Liver (tissue), 9 donors: ENCODE data around the gene HADHB. TPM values are rescaled to one million over a fixed set of nuclear protein-coding genes. Genes with fewer than 3 reads are reported as not detected.

Experiments used
- DNase-seq: peaks from one replicate; pipeline ENCODE4 v3.0.0-alpha.2; 2017; ENCODE audit warnings: low spot score
- H3K27ac ChIP-seq, 2 donors: one replicate each; pipeline ENCODE4 v1.7.0; 2013; ENCODE audit warnings: inconsistent platforms in 2 of 2, low read length in 2 of 2, control low read depth in 1 of 2, low read depth in 1 of 2, mild to moderate bottlenecking in 1 of 2
- H3K27me3 ChIP-seq, 4 donors: one replicate each; pipeline versions ENCODE4 v1.6.1 to v1.7.0; 2013; ENCODE audit warnings: low read length in 3 of 4, inconsistent platforms in 1 of 4, mild to moderate bottlenecking in 1 of 4, moderate library complexity in 1 of 4; ENCODE audit not compliant: control insufficient read depth in 4 of 4, insufficient read depth in 4 of 4
- H3K36me3 ChIP-seq, 4 donors: one replicate each; pipeline versions ENCODE4 v1.6.1 to v1.7.0; 2013; ENCODE audit warnings: low read length in 3 of 4, mild to moderate bottlenecking in 3 of 4, low read depth in 1 of 4, moderate library complexity in 1 of 4; ENCODE audit not compliant: control insufficient read depth in 4 of 4, insufficient read depth in 3 of 4
- H3K4me1 ChIP-seq, 4 donors: one replicate each; pipeline versions ENCODE4 v1.6.1 to v1.7.0; 2013; ENCODE audit warnings: low read length in 3 of 4, mild to moderate bottlenecking in 3 of 4, moderate library complexity in 1 of 4; ENCODE audit not compliant: control insufficient read depth in 4 of 4, insufficient read depth in 4 of 4
- H3K4me3 ChIP-seq, 3 donors: one replicate each; pipeline versions ENCODE4 v1.6.1 to v1.7.0; 2013; ENCODE audit warnings: low read length in 3 of 3, control low read depth in 1 of 3, low read depth in 1 of 3, mild to moderate bottlenecking in 1 of 3
- H3K9ac ChIP-seq, 2 donors: one replicate each; pipeline ENCODE4 v1.7.0; 2013; ENCODE audit warnings: low read length in 2 of 2, mild to moderate bottlenecking in 2 of 2, moderate library complexity in 2 of 2, control low read depth in 1 of 2, low read depth in 1 of 2
- H3K9me3 ChIP-seq, 4 donors: one replicate each; pipeline versions ENCODE4 v1.6.1 to v1.7.0; 2013; ENCODE audit warnings: low read length in 3 of 4; ENCODE audit not compliant: control insufficient read depth in 4 of 4
- ATF3 ChIP-seq: IDR thresholded peaks from 2 replicates; pipeline ENCODE4 v1.6.1; 2016; ENCODE audit warnings: antibody characterized with exemption
- CTCF ChIP-seq: fragments of 150-350 bp; IDR thresholded peaks from 2 replicates; pipeline ENCODE4 v1.5.1; 2017; ENCODE audit warnings: improper control_type of control experiment, low read depth, low read length; ENCODE audit not compliant: missing input control
- EGR1 ChIP-seq, 2 donors: IDR thresholded peaks; 2 replicates each; pipeline ENCODE4 v1.6.1; 2016 to 2018; ENCODE audit warnings: antibody characterized with exemption in 2 of 2, low read depth in 2 of 2
- FOXA1 ChIP-seq: IDR thresholded peaks from 2 replicates; pipeline ENCODE4 v1.6.1; 2016; ENCODE audit warnings: antibody characterized with exemption
- FOXA2 ChIP-seq: IDR thresholded peaks from 2 replicates; pipeline ENCODE4 v1.6.1; 2016; ENCODE audit warnings: antibody characterized with exemption
- GABPA ChIP-seq, 2 donors: IDR thresholded peaks in 1 of 2; conservative IDR thresholded peaks in 1 of 2; 2 replicates each; pipeline ENCODE4 v1.6.1; 2016; ENCODE audit warnings: antibody characterized with exemption in 2 of 2, mild to moderate bottlenecking in 1 of 2, moderate library complexity in 1 of 2
- HNF4A ChIP-seq, 2 donors: conservative IDR thresholded peaks; 2 replicates each; pipeline ENCODE4 v1.6.1; 2016; ENCODE audit warnings: antibody characterized with exemption in 2 of 2, mild to moderate bottlenecking in 2 of 2
- HNF4G ChIP-seq: IDR thresholded peaks from 2 replicates; pipeline ENCODE4 v1.6.1; 2016; ENCODE audit warnings: antibody characterized with exemption
- JUND ChIP-seq, 2 donors: IDR thresholded peaks; 2 replicates each; pipeline ENCODE4 v1.6.1; 2016; ENCODE audit warnings: antibody characterized with exemption in 2 of 2
- MAX ChIP-seq: IDR thresholded peaks from 2 replicates; pipeline ENCODE4 v1.6.1; 2016; ENCODE audit warnings: antibody characterized with exemption
- NR2F2 ChIP-seq: IDR thresholded peaks from 2 replicates; pipeline ENCODE4 v1.6.1; 2016; ENCODE audit warnings: antibody characterized with exemption
- RAD21 ChIP-seq, 2 donors: IDR thresholded peaks; 2 replicates each; pipeline ENCODE4 v1.6.1; 2016; ENCODE audit warnings: antibody characterized with exemption in 2 of 2, mild to moderate bottlenecking in 2 of 2
- REST ChIP-seq: IDR thresholded peaks from 2 replicates; pipeline ENCODE4 v1.6.1; 2016; ENCODE audit warnings: antibody characterized with exemption, mild to moderate bottlenecking
- RXRA ChIP-seq, 2 donors: IDR thresholded peaks; 2 replicates each; pipeline ENCODE4 v1.6.1; 2017 to 2018; ENCODE audit warnings: antibody characterized with exemption in 2 of 2, mild to moderate bottlenecking in 1 of 2
- SP1 ChIP-seq: IDR thresholded peaks from 2 replicates; pipeline ENCODE4 v1.6.1; 2018; ENCODE audit warnings: antibody characterized with exemption, mild to moderate bottlenecking
- TAF1 ChIP-seq: conservative IDR thresholded peaks from 2 replicates; pipeline ENCODE4 v1.6.1; 2016; ENCODE audit warnings: antibody characterized with exemption, mild to moderate bottlenecking
- YY1 ChIP-seq: IDR thresholded peaks from 2 replicates; pipeline ENCODE4 v1.6.1; 2016; ENCODE audit warnings: antibody characterized with exemption, mild to moderate bottlenecking
- ZBTB33 ChIP-seq: IDR thresholded peaks from 2 replicates; pipeline ENCODE4 v1.6.1; 2016; ENCODE audit warnings: antibody characterized with exemption
- WGBS: extraction: QIAGEN DNeasy Blood & Tissue Kit; methylation state at CpG from one replicate; pipeline ENCODE4 v1.1.7; 2013; 5-methylcytosine and 5-hydroxymethylcytosine counted together
- polyA plus RNA-seq, 2 donors: library from polyadenylated mRNA; stranded (reverse) in 1 of 2; unstranded in 1 of 2; fragments of 200-250 nt in 1 of 2; fragments of >200 nt in 1 of 2; fragmentation: Nextera tagmentation in 1 of 2; extraction: Ambion mirVana in 1 of 2; gene quantifications; one replicate each; pipeline versions ENCODE4 v1.2.1 to v1.2.3, GENCODE V29; 2013 to 2015
- total RNA-seq, 2 donors: library from RNA; depleted of rRNA; stranded (reverse); fragments of >200 nt; gene quantifications; one replicate each; pipeline ENCODE4 v1.2.3, GENCODE V29; 2014
- donor health status: healthy.
- donor health status: healthy.
- donor health status: healthy.
- donor health status: healthy.
- donor health status: healthy.

Gene HADHB
- total and polyA plus RNA-seq, 4 donors = 103 to 284 (median 261) TPM

GRCh38 chr2:26326514-26326913 lies 81.8 kb downstream of the HADHB start:
- TF ChIP-seq EGR1 (IDR thresholded peaks at IDR 0.05; ENCODE audit: low read depth in 2 of 2) = no peak
- TF ChIP-seq FOXA1 = no peak
- TF ChIP-seq HNF4A (conservative IDR thresholded peaks at IDR 0.05) = no peak
- TF ChIP-seq HNF4G = no peak
- TF ChIP-seq TAF1 = no peak
- no peak for TF ChIP-seq JUND (IDR thresholded peaks at IDR 0.05)
- TF ChIP-seq ATF3 = no peak
- TF ChIP-seq YY1 = no peak
- no peak for TF ChIP-seq REST
- TF ChIP-seq GABPA (IDR thresholded peaks at IDR 0.05 in 1 of 2, conservative IDR thresholded peaks at IDR 0.05 in 1 of 2) = no peak
- no peak for TF ChIP-seq MAX
- no peak for TF ChIP-seq RXRA (IDR thresholded peaks at IDR 0.05)
- no peak for TF ChIP-seq RAD21 (IDR thresholded peaks at IDR 0.05)
- TF ChIP-seq SP1 = no peak
- no peak for TF ChIP-seq FOXA2
- no peak for TF ChIP-seq NR2F2
- no peak for TF ChIP-seq CTCF
- TF ChIP-seq ZBTB33 = no peak
- H3K36me3 ChIP-seq = no peaks in the 10 kb centered on the region
- H3K27me3 ChIP-seq = no peaks in the 10 kb centered on the region
- H3K27ac ChIP-seq = no peak overlapping the region
- peaks cover 0 to 2% (median 0%) of the 10 kb centered on the region in 4 donors for H3K4me1 ChIP-seq
- H3K9ac ChIP-seq = no peak overlapping the region
- no peak overlapping the region for H3K4me3 ChIP-seq
- 93% methylated on average over 1 of the region's 1 CpG for WGBS
- DNase-seq = no peak
- H3K9me3 ChIP-seq = no peaks in the 10 kb centered on the region
